AML-193 (cell line): ENCODE measurements around the gene NPPB.
"Not testable (repeated sequence)": the region's sequence is repeated elsewhere in the genome, so short reads cannot be mapped to it uniquely, and the experiment has no call there.

ENCODE experiments used
- DNase-seq, 2 experiments: peaks; one replicate each; lab custom pipeline; 2025; lab: John Stamatoyannopoulos, UW

NPPB gene

DNA sequence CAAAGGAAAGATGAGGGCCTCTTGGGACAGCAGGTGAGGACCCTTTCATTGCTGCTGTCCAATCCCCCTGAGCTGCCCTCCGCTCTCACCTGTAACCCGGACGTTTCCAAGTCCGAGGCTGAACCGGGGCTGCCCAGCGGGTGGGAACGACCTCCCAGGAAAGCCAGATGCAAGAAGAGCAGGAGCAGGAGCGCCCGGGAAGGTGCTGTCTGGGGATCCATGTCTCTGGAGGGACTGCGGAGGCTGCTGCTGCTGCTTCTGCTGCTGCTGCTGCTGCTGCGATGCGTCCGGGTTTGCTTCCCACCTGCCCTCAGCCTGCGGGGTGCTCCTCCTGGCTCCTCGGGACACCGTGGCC is at the start of gene NPPB:
TSS of gene NPPB (minus strand) at position 333 of the 355 bp plus-strand sequence. CDS start at position 221, 112 bp downstream.
- DNase-seq = no peak

DNA sequence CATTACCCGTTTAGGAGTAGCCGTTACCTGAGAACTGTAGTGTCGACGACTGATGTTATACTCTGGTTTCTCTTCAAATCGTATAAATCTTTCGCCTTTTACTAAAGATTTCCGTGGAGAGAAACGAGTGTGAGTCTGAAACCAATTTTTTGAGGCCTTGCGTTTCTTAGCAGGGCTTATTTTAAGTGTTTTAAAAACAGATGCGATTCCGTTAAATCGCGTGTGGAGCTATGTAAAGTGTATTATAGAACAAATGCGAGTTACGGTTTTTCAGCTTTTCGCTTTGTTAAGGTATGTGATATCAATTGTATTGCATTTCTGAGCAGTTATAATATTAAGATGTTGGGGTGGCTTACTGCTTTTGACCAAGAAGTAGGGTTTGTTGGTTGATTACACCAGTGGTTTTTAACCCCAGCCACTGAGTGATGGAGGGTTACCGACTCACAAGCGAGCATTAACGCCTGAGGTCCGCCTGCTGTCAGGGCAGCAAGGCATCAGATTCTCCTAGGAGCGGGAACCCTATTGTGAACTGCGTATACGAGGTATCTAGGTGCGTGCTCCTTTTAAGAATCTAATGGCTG is 49.4 kb upstream of the NPPB start:
- DNase-seq = peak; percentile 91

DNA sequence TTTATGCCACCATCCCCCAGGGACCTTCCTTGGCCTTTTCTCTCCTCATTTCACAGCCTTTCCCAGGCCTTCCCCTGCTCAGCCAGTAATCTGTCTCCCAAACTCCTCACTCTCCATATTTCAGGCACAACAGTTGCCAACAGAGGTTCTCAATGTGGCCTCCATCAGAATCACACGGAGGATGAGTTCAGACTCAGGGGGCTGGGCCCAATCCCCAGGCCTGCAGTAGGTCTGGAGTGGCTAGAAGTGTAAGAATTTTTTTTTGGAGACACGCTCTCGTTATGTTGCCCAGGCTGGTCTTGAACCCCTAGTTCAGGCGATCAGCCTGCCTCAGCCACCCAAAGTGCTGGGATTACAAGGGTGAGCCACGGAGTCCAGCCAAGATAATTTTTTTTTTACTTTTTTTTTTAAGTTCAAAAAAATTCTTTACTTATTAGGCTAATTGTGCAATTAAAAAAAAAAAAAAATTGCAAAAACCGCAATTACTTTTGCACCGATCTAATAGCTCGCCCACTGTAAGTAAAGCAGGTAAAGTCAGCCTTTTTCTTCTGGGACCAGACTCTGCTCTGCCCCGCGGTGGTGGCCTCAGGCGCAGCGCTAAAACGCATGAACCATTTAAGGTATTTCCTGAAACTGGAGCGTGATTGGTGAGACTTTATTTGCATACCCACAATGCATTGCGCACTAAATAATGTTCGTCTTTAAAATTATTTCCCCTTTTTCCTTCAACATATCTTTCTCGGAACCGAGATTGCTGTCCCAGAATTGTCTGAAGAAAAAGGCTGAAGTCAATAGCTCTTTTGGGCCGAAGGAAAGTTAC is 48.7 kb upstream of the NPPB start:
- peak; percentile 90 to 92 for DNase-seq

DNA sequence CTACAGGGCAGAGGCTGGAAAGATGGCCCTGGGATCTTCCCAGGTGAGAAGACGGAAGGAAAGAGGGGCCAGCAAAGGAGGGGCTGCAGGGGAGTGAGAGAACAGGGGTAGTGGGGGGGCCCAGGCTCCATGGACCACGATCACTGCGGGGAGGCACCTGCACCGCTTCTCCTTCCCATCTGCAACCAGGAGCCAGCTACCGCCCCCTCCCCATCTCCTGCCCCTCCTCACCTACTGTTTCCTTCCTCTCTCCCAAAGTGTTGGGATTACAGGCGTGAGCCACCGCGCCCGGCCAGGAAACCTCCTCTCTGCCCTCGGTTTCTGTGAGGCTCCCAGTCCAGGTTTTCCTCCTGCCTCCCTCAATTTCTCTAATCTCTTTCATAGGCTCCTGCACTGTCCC is 48.1 kb upstream of the NPPB start:
- DNase-seq = no peak

DNA sequence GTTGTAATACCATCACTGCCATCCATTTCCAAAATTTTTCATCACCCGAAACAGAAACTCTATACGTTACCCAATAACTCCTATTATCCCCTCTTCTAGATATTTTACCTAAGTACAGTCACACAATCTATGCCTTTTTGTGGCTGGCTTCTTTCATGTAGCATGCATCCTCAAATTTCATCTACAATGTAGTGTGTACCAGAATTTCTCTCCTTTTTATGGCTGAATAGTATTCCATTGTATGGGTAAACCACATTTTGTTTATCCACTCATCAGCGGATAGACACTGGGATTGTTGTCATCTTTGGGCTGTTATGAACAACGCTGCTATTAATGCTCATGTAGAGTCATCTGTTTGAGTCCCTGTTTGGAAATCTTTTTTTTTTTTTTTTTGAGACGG is 46.2 kb upstream of the NPPB start:
- DNase-seq = no peak

GRCh38 chr1:11904156-11904555 is 45.4 kb upstream of the NPPB start:
- DNase-seq = not testable (repeated sequence)

GRCh38 chr1:11903210-11903609 is 44.5 kb upstream of the NPPB start:
- no peak for DNase-seq

- not testable (repeated sequence) for DNase-seq
Observed at GRCh38 chr1:11901446-11901845, 42.7 kb upstream of the NPPB start.

DNA sequence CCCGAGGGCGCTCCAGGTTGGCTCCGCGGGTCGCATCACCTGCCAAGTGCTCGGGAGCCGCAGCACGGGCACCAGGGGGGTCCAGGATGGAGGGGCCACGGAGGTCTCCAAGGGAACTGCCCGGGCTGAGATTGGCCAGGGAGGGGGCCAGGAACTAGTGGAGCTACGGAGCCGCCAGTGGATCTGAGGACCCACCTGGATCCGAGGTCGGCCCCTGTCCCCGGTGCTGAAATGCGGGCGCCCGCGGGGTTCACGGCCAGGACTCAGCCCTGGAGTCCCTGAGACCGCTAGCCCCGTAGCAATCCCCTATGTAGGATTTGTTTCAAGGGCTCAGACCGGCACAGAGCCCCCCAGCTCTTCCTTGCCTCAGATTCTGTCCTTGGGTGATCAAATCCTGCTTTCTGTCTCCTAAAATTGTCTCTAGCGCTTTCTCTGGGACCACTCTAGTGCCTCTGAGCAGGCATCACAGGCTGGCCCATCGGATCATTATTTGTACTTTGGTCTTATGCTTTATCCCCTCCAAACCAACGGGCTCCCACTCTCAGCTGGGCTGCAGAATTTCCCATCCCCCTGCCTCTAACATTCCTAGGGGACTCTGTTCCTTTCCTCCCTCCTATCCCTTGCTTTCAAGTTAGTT is 40.2 kb upstream of the NPPB start:
- no peak for DNase-seq

DNA sequence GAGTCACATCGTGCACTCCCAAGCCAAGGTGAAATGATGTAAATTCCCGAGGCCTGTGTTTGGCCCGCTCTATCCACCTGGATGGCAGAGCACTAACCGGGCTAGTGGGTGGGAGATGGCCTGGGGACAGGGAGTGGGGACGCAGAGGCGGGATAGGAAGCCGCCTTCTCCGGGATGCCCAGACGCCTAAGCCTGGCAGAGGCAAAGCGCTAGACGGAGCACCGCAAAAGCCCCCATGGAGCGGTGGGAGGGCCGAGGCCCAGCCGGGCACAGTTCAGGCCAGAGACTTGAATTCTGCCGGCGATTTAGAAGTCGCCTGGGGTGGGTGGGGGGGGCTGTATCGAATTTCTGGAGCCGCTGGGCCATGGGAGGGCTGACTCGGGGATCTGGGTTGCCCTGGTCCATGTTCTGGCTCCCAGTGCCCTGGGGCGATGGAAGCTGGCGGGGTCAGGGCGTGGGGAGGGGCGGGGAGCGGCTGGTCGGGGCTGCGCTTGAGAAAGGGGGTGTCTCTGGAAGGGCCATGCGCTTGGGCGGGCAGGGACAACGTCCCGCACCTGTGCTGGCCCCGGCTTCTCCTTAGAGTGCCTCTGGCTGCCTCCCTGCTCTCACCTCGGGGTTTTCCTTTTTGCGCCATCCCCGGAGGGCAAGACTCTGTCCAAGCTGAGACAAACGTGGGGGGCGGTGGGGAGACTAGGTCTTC is 39.5 kb upstream of the NPPB start:
- no peak for DNase-seq

GRCh38 chr1:11894501-11894900 is 35.8 kb upstream of the NPPB start:
- not testable (repeated sequence) for DNase-seq

DNA sequence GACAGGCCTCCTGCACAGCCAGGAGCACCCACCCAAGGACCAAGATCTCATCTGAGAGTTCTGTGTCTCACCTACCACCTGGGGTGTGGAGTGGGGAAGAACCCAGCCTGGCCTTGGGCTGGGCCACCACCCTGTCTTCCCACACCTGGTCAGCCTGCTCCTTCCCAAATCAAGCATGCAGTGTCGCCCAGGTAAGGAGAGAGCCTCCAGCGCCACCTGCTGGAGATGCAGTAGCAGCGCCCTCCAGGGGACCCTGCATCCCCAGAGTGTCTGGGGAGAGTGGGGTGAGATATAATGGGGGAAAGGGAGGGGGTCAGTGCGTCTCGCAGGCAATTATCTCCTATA is 35.1 kb upstream of the NPPB start:
- DNase-seq = peak; percentile 29 to 32

- DNase-seq = no peak
Observed at GRCh38 chr1:11891433-11892186, 32.9 kb upstream of the NPPB start.

DNA sequence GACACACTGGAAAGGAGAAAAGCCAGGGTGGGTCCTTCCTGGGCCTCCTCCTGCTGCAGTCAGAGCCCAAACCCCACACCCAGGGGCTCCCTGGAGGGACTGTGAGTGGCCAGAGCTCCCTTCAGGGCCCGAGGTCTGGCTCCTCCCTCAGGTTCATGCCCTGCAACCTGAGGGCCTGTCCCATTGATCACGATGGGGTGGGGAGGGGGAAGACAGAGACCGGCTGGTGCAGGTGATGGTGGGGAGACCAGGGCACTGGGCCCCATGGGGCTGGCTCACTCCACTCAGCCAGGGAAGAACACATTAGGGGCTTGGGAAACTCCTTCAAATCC is 30.1 kb upstream of the NPPB start:
- DNase-seq = no peak

DNA sequence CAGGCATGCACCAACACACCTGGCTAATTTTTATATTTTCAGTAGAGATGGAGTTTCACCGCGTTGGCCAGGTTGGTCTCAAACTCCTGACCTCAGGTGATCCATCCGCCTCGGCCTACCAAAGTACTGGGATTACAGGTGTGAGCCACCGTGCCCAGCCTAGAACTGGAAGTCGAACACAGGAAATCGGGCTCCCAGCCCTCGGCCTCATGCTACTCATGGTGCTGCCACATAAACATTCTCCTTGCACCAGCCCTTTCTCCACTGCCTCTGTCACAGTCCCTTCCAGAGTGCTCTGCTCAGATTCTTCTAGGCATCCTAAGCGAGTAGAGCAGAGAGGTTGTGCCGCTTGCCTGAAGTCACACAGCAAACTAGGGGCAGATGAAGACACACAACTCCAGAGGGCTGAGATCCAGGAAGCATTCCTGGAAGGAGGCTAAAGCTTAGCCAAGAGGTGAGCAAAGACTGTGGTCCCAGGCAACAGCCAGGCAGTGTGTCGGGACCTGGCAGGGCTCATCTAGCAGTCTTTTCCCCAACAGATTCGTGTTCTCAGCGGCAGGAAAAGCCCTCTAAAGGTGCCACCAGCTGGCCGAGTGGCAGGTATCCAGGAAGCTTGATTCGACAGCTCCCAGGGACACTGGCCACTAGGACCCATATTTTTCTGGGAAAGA is 29.6 kb upstream of the NPPB start:
- no peak for DNase-seq

DNA sequence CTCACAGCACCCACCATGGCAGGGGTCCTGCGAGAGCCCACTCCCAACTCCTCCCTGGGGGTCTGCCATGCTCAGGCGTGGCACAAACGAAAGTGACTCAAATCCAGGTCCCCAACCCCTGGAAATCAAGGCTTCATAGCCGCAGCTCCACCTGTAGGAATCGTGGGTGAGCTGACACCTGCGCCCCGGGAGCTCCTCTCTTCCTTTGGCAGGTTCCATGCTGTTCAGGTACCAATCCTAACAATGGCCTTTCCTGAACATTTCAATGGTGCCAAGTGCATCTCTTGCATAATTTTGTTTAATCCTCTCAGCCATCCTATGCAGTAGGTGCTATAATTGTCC is 28.9 kb upstream of the NPPB start:
- no peak for DNase-seq

DNA sequence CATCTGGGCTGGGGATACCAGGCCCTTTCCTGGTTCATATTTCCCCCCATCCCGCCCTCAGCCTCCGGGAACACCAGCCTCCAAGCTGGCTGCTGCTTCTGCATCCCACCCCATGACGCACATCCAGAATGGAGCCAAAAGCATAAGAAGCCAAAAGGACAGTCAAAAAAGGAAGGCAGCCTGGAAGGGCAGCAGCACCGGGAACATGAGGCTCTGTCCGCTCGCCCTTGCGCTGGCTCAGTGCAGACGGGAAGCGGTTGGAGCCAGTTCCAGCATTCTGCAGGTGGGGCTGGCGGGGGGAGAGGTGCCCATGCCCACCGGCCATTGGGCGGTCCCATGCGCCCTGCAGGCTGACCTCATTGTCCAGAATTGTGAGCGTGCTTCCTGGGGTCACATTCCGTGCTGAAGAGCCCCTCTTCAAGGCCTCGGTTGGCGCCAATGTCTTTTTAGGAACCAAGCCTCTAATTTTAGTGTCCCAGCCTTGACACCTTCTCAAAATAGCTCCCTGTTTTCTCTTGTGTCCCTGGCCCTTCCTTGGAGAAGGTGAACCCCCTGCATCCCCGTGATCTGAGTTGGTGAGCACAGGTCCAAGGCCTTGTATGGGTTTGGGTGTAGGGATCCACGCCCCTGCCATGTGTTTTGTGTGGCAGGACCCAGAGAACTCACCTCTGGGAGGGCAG is 28.4 kb upstream of the NPPB start:
- no peak for DNase-seq

- no peak for DNase-seq
Observed at GRCh38 chr1:11885916-11886315, 27.2 kb upstream of the NPPB start.

DNA sequence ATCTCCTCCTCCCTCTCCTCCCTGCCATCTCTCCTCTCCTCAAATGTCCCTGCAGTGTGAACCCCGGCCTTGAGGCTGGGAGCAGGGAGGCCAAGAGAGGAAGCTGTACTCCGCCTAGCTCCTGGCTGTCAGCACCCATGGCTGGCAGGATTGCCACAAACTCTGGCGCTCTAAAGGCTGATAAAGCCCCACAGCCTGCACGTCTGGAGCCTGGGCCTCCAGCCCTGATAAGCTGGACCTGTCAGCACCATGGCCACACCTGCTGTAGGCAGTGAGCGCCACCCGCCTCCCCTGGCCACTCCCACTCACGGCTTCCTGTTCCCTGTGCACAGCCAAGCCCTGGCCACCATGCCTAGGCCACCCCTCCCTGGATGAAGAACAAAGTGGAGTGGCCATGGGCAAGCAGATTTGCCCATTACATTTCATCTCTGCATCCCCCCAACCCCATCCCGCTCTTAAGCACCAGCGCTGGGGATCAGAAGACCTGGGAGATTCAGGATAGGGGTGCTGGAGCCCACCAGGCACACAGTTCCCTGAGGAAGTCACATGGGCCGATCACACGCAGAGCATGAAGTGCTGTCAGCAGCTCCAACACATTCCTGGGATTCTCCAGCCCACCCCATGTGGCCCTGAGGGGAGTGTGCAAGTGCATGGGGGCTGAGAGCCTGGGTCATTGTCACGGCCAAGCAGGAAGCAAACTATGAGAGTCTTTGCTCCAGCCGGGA is 24.2 kb upstream of the NPPB start:
- DNase-seq = no peak

DNA sequence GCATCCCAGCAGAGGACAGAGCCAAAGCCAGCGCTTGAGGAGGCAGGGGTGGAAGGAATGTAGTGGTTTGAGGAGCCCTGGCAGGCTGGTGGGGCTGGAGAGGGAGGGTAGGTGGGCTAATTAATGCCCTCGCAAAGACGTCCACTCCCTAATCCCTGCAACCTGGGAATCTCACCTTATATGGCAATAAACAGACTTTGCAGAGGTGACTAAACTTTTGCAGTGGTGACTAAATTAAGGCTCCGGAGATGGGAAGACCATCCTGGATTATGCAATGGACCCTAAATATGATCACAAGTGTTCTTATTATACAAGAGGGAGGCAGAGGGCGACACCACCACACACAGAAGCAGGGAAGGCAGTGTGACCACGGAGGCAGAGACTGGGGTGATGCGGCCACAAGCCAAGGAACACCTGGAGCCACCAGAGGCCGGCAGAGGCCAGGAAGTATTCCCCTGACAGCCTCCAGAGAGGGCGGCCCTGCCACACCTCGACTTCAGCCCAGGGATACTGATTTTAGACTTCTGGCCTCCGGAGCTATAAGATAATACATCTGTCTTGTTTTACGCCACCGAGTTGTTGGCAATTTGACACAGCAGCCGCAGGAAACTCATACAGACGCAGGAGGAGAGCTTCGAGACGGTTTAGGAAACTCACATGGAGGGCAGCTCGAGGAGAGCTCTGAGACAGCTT is 23.1 kb upstream of the NPPB start:
- no peak for DNase-seq
